ENCODE measurements around the gene PDE7B.
"Not testable (repeated sequence)": the region's sequence is repeated elsewhere in the genome, so short reads cannot be mapped to it uniquely, and the experiment has no call there.

The PDE7B gene

DNA sequence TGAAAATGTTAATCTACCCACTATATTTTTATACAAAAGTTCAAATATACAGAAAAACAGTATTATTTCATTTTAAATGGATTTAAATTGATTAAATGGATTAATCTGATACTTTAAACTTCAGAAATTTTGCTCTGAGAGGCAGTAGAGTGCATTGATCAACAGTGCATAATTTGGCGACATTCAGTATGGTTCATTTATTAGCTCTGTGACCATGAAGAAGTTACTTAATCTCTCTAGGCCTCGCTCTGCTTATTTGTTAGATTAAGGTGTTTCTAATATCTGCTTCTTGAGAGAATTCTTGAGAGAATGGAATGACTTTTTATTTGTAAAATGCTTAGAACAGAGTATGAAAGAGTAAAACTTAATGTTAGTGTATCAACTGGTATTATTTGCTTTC lies 8.9 kb downstream of the PDE7B start:
- Histone ChIP-seq H3K27me3 (replicated peaks) (no peaks in the 10 kb centered on the region), H3K36me3 (replicated peaks) (no peaks in the 10 kb centered on the region), H3K4me3 (ENCODE audit: low read depth, low read length) (no peak overlapping the region), H3K27ac (no peak overlapping the region)
- TF ChIP-seq, protein P1, sequence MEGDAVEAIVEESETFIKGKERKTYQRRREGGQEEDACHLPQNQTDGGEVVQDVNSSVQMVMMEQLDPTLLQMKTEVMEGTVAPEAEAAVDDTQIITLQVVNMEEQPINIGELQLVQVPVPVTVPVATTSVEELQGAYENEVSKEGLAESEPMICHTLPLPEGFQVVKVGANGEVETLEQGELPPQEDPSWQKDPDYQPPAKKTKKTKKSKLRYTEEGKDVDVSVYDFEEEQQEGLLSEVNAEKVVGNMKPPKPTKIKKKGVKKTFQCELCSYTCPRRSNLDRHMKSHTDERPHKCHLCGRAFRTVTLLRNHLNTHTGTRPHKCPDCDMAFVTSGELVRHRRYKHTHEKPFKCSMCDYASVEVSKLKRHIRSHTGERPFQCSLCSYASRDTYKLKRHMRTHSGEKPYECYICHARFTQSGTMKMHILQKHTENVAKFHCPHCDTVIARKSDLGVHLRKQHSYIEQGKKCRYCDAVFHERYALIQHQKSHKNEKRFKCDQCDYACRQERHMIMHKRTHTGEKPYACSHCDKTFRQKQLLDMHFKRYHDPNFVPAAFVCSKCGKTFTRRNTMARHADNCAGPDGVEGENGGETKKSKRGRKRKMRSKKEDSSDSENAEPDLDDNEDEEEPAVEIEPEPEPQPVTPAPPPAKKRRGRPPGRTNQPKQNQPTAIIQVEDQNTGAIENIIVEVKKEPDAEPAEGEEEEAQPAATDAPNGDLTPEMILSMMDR (IDR thresholded peaks at IDR 0.05; ENCODE audit: low read depth, low read length, missing control alignments), result no peak
- no peak for DNase-seq
- in situ Hi-C loops (cut with HindIII; ENCODE audit: low pct_ligation_motif_present, low sequenced_read_pairs), result no loop called here

DNA sequence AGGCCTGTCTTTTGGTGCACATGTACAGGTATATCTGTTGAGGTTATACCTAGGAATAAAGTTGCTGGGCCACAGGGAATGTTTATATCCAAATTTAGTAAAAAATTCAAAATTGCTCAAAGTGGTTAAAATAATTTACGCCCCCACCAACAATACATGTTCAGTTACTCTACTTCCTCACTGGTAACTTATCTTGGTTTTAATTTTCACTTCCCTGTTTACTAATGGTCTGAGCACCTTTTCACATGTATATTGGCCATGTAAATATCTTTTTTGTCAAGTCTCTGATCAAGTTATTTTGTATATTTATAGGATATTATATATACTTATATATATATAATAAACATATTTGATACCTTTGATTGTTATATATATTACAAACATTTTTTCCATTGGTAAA lies 9.7 kb downstream of the PDE7B start:
- in situ Hi-C loops (cut with HindIII; ENCODE audit: low pct_ligation_motif_present, low sequenced_read_pairs), result no loop called here
- H3K27ac ChIP-seq, result no peak overlapping the region
- H3K27me3 ChIP-seq (replicated peaks), result no peaks in the 10 kb centered on the region
- no peak for DNase-seq
- no peak overlapping the region for H3K4me3 ChIP-seq (ENCODE audit: low read depth, low read length)
- TF ChIP-seq, protein P1 (IDR thresholded peaks at IDR 0.05; ENCODE audit: low read depth, low read length, missing control alignments), result no peak
- H3K36me3 ChIP-seq (replicated peaks), result no peaks in the 10 kb centered on the region

GRCh38 chr6:135864929-135865328 lies 13.4 kb downstream of the PDE7B start:
- H3K27me3 ChIP-seq (replicated peaks); H3K27ac ChIP-seq; H3K4me3 ChIP-seq (ENCODE audit: low read depth, low read length); H3K36me3 ChIP-seq (replicated peaks); in situ Hi-C loops (cut with HindIII; ENCODE audit: low pct_ligation_motif_present, low sequenced_read_pairs); DNase-seq: not testable (repeated sequence)

- Histone ChIP-seq H3K4me3 (ENCODE audit: low read depth, low read length) (no peak overlapping the region), H3K27me3 (replicated peaks) (no peaks in the 10 kb centered on the region), H3K36me3 (replicated peaks) (no peaks in the 10 kb centered on the region), H3K27ac (no peak overlapping the region)
- TF ChIP-seq, protein P1 (IDR thresholded peaks at IDR 0.05; ENCODE audit: low read depth, low read length, missing control alignments), result no peak
- in situ Hi-C loops (cut with HindIII; ENCODE audit: low pct_ligation_motif_present, low sequenced_read_pairs), result no loop called here
- DNase-seq, result no peak
These were observed 15.1 kb downstream of the PDE7B start for GRCh38 chr6:135866445-135867123.

DNA sequence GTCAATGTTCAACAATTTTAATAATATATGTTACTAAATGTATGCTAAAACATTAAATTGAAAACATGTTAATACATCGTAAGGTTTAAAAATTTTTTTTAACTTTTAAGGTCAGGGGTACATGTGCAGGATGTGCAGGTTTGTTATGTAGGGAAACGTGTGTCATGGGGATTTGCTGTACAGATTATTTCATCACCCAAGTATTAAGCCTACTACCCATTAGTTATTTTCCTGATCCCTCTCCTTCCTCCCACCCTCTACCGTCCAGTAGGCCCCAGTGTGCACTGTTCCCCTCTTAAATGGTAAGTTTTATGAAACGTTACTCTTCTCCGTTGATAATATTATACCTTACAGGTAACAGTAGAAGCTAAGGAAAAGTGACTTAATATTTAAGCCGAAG lies 15.8 kb downstream of the PDE7B start:
- Histone ChIP-seq H3K36me3 (replicated peaks) (no peaks in the 10 kb centered on the region), H3K27ac (no peak overlapping the region), H3K27me3 (replicated peaks) (no peaks in the 10 kb centered on the region), H3K4me3 (ENCODE audit: low read depth, low read length) (no peak overlapping the region)
- no peak for DNase-seq
- TF ChIP-seq, protein P1 (IDR thresholded peaks at IDR 0.05; ENCODE audit: low read depth, low read length, missing control alignments), result no peak
- in situ Hi-C loops (cut with HindIII; ENCODE audit: low pct_ligation_motif_present, low sequenced_read_pairs), result no loop called here

- TF ChIP-seq, protein P1 (IDR thresholded peaks at IDR 0.05; ENCODE audit: low read depth, low read length, missing control alignments), result no peak
- in situ Hi-C loops (cut with HindIII; ENCODE audit: low pct_ligation_motif_present, low sequenced_read_pairs), result no loop called here
- Histone ChIP-seq H3K4me3 (ENCODE audit: low read depth, low read length) (no peak overlapping the region), H3K27ac (peak overlapping the region; percentile 86), H3K36me3 (replicated peaks) (no peaks in the 10 kb centered on the region), H3K27me3 (replicated peaks) (no peaks in the 10 kb centered on the region)
- DNase-seq, result no peak
These were observed 18.4 kb downstream of the PDE7B start for GRCh38 chr6:135869857-135870256.

Measured in brain microvascular endothelial cell (primary cell).